ENCODE results near the gene ATG7. TPM values are rescaled to one million over a fixed set of nuclear protein-coding genes. Genes with fewer than 3 reads are reported as not detected.

ATG7 gene
- polyA plus RNA-seq, 2 of the 4 experiments (the other 2 are of a cell fraction): 27.2 to 41.2 TPM

DNA sequence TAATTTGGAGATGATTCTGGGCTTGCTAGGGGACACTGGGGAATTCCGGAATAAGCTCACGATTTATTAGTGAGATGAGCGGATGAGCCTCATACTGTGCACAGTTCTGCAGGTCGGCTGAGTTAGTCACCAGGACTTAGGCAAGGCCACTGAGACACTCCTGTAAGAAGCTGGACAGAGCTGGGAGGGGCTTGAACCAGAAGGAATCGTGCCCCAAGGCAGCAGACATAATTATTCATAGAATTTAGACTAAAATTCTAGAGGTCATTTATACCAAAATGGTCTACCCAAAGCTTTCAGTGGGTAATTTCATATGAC, 250.2 kb downstream of the ATG7 start:
- ChIA-PET POLR2A (no interaction called here), CTCF (interaction anchor here (0.5 to 0.6 kb wide), 3 partner anchors 13 to 957 kb away, joined by 3 read pairs; no protein-coding TSS in a partner anchor)
- DNase-seq (ENCODE audit: low read depth in 1 of 2, low spot score in 1 of 2): no peak
- Histone ChIP-seq H3K4me1 (no peaks in the 10 kb centered on the region), H3K4me3 (no peak overlapping the region), H3K27ac (no peak overlapping the region), H3K9me3 (0 out of 3 replicates have a peak, but pooled peaks cover 3% of the 10 kb centered on the region), H3K4me2 (no peak overlapping the region)
- TF ChIP-seq EHF (CRISPR knock-in tag; IDR thresholded peaks at IDR 0.05) (no peak), CHD4 (IDR thresholded peaks at IDR 0.05; ENCODE audit: borderline replicate concordance) (no peak), KDM5A (IDR thresholded peaks at IDR 0.05) (no peak), SMC3 (IDR thresholded peaks at IDR 0.05) (no peak), PHF8 (IDR thresholded peaks at IDR 0.05; ENCODE audit: borderline replicate concordance, low read depth) (no peak), JUNB (IDR thresholded peaks at IDR 0.05) (no peak)
- TF ChIP-seq, protein P1, sequence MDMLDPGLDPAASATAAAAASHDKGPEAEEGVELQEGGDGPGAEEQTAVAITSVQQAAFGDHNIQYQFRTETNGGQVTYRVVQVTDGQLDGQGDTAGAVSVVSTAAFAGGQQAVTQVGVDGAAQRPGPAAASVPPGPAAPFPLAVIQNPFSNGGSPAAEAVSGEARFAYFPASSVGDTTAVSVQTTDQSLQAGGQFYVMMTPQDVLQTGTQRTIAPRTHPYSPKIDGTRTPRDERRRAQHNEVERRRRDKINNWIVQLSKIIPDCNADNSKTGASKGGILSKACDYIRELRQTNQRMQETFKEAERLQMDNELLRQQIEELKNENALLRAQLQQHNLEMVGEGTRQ (IDR thresholded peaks at IDR 0.05): no peak
- WGBS (ENCODE audit: missing lambda C conversion rate): 61% methylated on average over 5 of the region's 5 CpGs
- FAIRE-seq: no peak
- ATAC-seq: peak in 1 of 2 experiments; percentile 60; a peak in 3 of 6 replicates

DNA sequence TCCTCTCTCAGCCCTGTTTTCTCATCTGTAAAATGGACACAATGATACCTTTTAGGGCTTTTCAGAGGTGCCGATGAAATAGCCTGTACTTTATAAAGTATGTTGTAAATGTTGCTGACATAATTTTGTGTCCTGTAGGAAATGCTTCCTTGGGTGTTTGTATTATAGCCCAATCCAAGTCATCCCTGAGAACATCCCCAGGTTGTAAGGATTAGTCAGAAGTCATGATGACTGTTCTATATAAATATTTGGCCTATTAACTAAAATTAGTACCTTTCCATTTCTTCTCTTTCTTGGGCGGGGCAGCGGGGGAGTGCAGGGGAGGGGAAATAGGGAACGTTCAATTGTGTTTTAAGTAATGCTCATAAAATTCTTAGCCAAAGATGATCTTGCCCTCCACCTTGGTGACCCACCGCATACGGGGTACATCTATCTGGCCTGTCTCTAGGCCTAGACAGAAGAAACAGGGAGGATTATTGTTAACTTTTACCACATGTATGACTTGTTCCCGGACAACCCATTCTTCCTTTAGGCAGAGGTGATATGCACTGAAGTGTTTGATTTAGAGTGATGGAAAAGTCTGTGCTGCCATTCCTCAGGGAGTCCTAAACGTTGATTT, 250.9 kb downstream of the ATG7 start:
- CTCF ChIA-PET: no interaction called here
- Histone ChIP-seq H3K9me3 (0 out of 3 replicates have a peak, but pooled peaks cover 3% of the 10 kb centered on the region), H3K27ac (no peak overlapping the region), H3K4me2 (no peak overlapping the region), H3K4me3 (no peak overlapping the region), H3K4me1 (no peaks in the 10 kb centered on the region)
- ATAC-seq (no peak), FAIRE-seq (no peak), DNase-seq (ENCODE audit: low read depth in 1 of 2, low spot score in 1 of 2) (no peak)
- POLR2A ChIA-PET: no interaction called here
- TF ChIP-seq HOXA7 (CRISPR knock-in tag; IDR thresholded peaks at IDR 0.05) (no peak), POLR2AphosphoS2 (conservative IDR thresholded peaks at IDR 0.05; ENCODE audit: low read length) (no peak), RARB (CRISPR knock-in tag; IDR thresholded peaks at IDR 0.05) (no peak), TP53 (CRISPR knock-in tag; IDR thresholded peaks at IDR 0.05) (no peak), MAFK (IDR thresholded peaks at IDR 0.05; ENCODE audit: partially characterized antibody) (no peak), CHD4 (IDR thresholded peaks at IDR 0.05; ENCODE audit: borderline replicate concordance) (no peak), NFE2L2 (conservative IDR thresholded peaks at IDR 0.05; ENCODE audit: low read length) (no peak), JUN (IDR thresholded peaks at IDR 0.05) (no peak)
- 81% methylated on average over 8 of the region's 8 CpGs for whole genome bisulfite sequencing (ENCODE audit: missing lambda C conversion rate)

DNA sequence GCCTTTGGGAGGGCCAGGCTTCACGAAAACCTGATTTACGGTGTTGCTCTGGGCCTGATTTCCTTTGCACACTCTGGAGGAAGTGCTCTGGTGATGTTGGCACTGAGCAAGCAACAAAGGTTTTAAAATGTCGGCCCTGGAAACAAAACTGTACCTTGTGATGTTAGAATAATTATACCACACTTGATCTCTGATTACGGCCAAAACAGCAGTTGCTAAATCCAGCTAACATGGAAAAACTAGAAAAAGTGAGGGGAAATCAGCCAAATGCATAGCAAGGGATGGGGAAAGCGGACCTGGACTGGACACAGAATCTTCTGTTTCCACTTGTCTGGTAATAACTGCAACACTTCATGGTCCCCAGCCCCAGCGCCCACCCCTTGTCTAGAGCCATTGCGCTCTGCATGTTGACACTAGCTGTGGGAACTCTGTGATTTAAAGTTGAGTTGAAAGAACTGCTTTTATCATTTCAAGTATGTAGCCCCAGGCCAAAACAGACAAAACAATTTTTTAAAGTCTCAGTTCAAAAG, 251.4 kb downstream of the ATG7 start:
- no peak for FAIRE-seq
- no peaks in the 10 kb centered on the region for H3K4me1 ChIP-seq
- no peak overlapping the region for H3K4me3 ChIP-seq
- H3K9me3 ChIP-seq: 0 out of 3 replicates have a peak, but pooled peaks cover 3% of the 10 kb centered on the region
- WGBS (ENCODE audit: missing lambda C conversion rate): 91% methylated on average over 7 of the region's 7 CpGs
- POLR2A ChIA-PET: no interaction called here
- CTCF ChIA-PET: no interaction called here
- no peak overlapping the region for H3K4me2 ChIP-seq
- no peak for DNase-seq (ENCODE audit: low read depth in 1 of 2, low spot score in 1 of 2)
- ATAC-seq: no peak
- H3K27ac ChIP-seq: no peak overlapping the region
- TF ChIP-seq, protein P2, sequence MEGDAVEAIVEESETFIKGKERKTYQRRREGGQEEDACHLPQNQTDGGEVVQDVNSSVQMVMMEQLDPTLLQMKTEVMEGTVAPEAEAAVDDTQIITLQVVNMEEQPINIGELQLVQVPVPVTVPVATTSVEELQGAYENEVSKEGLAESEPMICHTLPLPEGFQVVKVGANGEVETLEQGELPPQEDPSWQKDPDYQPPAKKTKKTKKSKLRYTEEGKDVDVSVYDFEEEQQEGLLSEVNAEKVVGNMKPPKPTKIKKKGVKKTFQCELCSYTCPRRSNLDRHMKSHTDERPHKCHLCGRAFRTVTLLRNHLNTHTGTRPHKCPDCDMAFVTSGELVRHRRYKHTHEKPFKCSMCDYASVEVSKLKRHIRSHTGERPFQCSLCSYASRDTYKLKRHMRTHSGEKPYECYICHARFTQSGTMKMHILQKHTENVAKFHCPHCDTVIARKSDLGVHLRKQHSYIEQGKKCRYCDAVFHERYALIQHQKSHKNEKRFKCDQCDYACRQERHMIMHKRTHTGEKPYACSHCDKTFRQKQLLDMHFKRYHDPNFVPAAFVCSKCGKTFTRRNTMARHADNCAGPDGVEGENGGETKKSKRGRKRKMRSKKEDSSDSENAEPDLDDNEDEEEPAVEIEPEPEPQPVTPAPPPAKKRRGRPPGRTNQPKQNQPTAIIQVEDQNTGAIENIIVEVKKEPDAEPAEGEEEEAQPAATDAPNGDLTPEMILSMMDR (IDR thresholded peaks at IDR 0.05): no peak
- TF ChIP-seq, protein P3, sequence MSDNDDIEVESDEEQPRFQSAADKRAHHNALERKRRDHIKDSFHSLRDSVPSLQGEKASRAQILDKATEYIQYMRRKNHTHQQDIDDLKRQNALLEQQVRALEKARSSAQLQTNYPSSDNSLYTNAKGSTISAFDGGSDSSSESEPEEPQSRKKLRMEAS (IDR thresholded peaks at IDR 0.05): no peak
- TF ChIP-seq SMC3 (IDR thresholded peaks at IDR 0.05) (no peak), RNF2 (IDR thresholded peaks at IDR 0.05; ENCODE audit: borderline replicate concordance, low read depth) (no peak), RARB (CRISPR knock-in tag; IDR thresholded peaks at IDR 0.05) (no peak), FOSB (CRISPR knock-in tag; IDR thresholded peaks at IDR 0.05) (no peak), NPAS2 (CRISPR knock-in tag; IDR thresholded peaks at IDR 0.05; ENCODE audit: borderline replicate concordance) (no peak), FOSL2 (IDR thresholded peaks at IDR 0.05) (no peak), FOSL2 (CRISPR knock-in tag; IDR thresholded peaks at IDR 0.05) (no peak), FOXS1 (CRISPR knock-in tag; IDR thresholded peaks at IDR 0.05) (no peak), CBX8 (IDR thresholded peaks at IDR 0.05) (no peak), ZFP36 (IDR thresholded peaks at IDR 0.05; ENCODE audit: borderline replicate concordance, partially characterized antibody) (no peak), HOXB5 (CRISPR knock-in tag; IDR thresholded peaks at IDR 0.05) (no peak), HOXA7 (CRISPR knock-in tag; IDR thresholded peaks at IDR 0.05) (no peak), SREBF2 (IDR thresholded peaks at IDR 0.05) (no peak)
- TF ChIP-seq, protein P4, sequence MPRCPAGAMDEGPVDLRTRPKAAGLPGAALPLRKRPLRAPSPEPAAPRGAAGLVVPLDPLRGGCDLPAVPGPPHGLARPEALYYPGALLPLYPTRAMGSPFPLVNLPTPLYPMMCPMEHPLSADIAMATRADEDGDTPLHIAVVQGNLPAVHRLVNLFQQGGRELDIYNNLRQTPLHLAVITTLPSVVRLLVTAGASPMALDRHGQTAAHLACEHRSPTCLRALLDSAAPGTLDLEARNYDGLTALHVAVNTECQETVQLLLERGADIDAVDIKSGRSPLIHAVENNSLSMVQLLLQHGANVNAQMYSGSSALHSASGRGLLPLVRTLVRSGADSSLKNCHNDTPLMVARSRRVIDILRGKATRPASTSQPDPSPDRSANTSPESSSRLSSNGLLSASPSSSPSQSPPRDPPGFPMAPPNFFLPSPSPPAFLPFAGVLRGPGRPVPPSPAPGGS (IDR thresholded peaks at IDR 0.05): no peak
- TF ChIP-seq, protein P5, sequence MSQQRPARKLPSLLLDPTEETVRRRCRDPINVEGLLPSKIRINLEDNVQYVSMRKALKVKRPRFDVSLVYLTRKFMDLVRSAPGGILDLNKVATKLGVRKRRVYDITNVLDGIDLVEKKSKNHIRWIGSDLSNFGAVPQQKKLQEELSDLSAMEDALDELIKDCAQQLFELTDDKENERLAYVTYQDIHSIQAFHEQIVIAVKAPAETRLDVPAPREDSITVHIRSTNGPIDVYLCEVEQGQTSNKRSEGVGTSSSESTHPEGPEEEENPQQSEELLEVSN (IDR thresholded peaks at IDR 0.05; ENCODE audit: borderline replicate concordance, low read depth): no peak
- TF ChIP-seq, protein P6, sequence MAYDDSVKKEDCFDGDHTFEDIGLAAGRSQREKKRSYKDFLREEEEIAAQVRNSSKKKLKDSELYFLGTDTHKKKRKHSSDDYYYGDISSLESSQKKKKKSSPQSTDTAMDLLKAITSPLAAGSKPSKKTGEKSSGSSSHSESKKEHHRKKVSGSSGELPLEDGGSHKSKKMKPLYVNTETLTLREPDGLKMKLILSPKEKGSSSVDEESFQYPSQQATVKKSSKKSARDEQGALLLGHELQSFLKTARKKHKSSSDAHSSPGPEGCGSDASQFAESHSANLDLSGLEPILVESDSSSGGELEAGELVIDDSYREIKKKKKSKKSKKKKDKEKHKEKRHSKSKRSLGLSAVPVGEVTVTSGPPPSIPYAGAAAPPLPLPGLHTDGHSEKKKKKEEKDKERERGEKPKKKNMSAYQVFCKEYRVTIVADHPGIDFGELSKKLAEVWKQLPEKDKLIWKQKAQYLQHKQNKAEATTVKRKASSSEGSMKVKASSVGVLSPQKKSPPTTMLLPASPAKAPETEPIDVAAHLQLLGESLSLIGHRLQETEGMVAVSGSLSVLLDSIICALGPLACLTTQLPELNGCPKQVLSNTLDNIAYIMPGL (CRISPR knock-in tag; IDR thresholded peaks at IDR 0.05; ENCODE audit: borderline replicate concordance): no peak

All from A549 (cell line).